Naive B cell (primary cell): ENCODE data around the gene ZNF792. TPM values are rescaled to one million over a fixed set of nuclear protein-coding genes. Genes with fewer than 3 reads are reported as not detected.
"Not testable (repeated sequence)": the region's sequence is repeated elsewhere in the genome, so short reads cannot be mapped to it uniquely, and the experiment has no call there.

ENCODE experiments used
- ATAC-seq, 2 donors: fragments of 150-1000 bp; cut with Tn5 transposase; 2 replicates each; pipeline ENCODE4 v1.10.0; 2021; ENCODE audit warnings: low read depth in 2 of 2, mild to moderate bottlenecking in 2 of 2, moderate library complexity in 2 of 2
- DNase-seq: peaks from one replicate; pipeline ENCODE4 v3.0.0; 2022
- H3K27ac Mint-ChIP-seq, 6 donors: one replicate each; pipeline ENCODE4 v1.8.0; 2020 to 2022; ENCODE audit warnings: mild to moderate bottlenecking in 6 of 6, mixed read lengths in 6 of 6, moderate library complexity in 5 of 6, inconsistent platforms in 2 of 6
- H3K27me3 Mint-ChIP-seq, 3 donors: one replicate each; pipeline ENCODE4 v1.8.0; 2021 to 2022; ENCODE audit warnings: mixed read lengths in 3 of 3, mild to moderate bottlenecking in 1 of 3
- H3K36me3 Mint-ChIP-seq, 2 donors: one replicate each; pipeline ENCODE4 v1.8.0; 2020 to 2022; ENCODE audit warnings: mixed read lengths in 2 of 2, inconsistent platforms in 1 of 2, mild to moderate bottlenecking in 1 of 2
- H3K4me1 Mint-ChIP-seq, 3 donors: one replicate each; pipeline ENCODE4 v1.8.0; 2020 to 2022; ENCODE audit warnings: mixed read lengths in 3 of 3, inconsistent platforms in 1 of 3, mild to moderate bottlenecking in 1 of 3, moderate library complexity in 1 of 3
- H3K4me3 Mint-ChIP-seq, 8 donors: one replicate each; pipeline ENCODE4 v1.8.0; 2020 to 2022; ENCODE audit warnings: mild to moderate bottlenecking in 8 of 8, mixed read lengths in 8 of 8, moderate library complexity in 8 of 8, inconsistent platforms in 2 of 8
- H3K9me3 Mint-ChIP-seq, 7 donors: one replicate each; pipeline ENCODE4 v1.8.0; 2020 to 2022; ENCODE audit warnings: mixed read lengths in 7 of 7, mild to moderate bottlenecking in 5 of 7, inconsistent platforms in 2 of 7, moderate library complexity in 1 of 7
- polyA plus RNA-seq, 6 donors: library from polyadenylated mRNA; unstranded; fragments of 300-500 nt; fragmentation: Illumina TruSeq; gene quantifications; one replicate each; pipeline ENCODE4 v1.2.3, GENCODE V29; 2021; ENCODE audit warnings: low read depth in 6 of 6

ZNF792 gene
- polyA plus RNA-seq, 6 donors from 2014 or later: 6.7 to 14.7 (median 8.8) TPM

GRCh38 chr19:34975056-34975455 is 11.0 kb upstream of the ZNF792 start:
- H3K4me3 Mint-ChIP-seq: no peak overlapping the region

GRCh38 chr19:34974646-34975045 is 10.6 kb upstream of the ZNF792 start:
- peaks cover 0 to 5% (median 0%) of the 10 kb centered on the region in 7 donors for H3K9me3 Mint-ChIP-seq
- peak overlapping the region in 1 of 6 donors; percentile 28 for H3K27ac Mint-ChIP-seq
- H3K36me3 Mint-ChIP-seq: peaks cover 0 to 5% of the 10 kb centered on the region in 2 donors
- DNase-seq: no peak
- peaks cover 8 to 10% (median 9%) of the 10 kb centered on the region in 3 donors for H3K4me1 Mint-ChIP-seq
- no peak for ATAC-seq
- peaks cover 6 to 17% (median 8%) of the 10 kb centered on the region in 3 donors for H3K27me3 Mint-ChIP-seq
- H3K4me3 Mint-ChIP-seq: no peak overlapping the region

More at GRCh38 chr19:34975056-34975455, 11.0 kb upstream of the ZNF792 start:
- peaks cover 8 to 10% (median 9%) of the 10 kb centered on the region in 3 donors for H3K4me1 Mint-ChIP-seq
- ATAC-seq: no peak
- H3K27me3 Mint-ChIP-seq: peaks cover 9 to 21% (median 11%) of the 10 kb centered on the region in 3 donors
- no peak for DNase-seq
- peak overlapping the region in 1 of 6 donors; percentile 28 for H3K27ac Mint-ChIP-seq
- peaks cover 0 to 5% of the 10 kb centered on the region in 2 donors for H3K36me3 Mint-ChIP-seq
- peaks cover 0 to 5% (median 0%) of the 10 kb centered on the region in 7 donors for H3K9me3 Mint-ChIP-seq

DNA sequence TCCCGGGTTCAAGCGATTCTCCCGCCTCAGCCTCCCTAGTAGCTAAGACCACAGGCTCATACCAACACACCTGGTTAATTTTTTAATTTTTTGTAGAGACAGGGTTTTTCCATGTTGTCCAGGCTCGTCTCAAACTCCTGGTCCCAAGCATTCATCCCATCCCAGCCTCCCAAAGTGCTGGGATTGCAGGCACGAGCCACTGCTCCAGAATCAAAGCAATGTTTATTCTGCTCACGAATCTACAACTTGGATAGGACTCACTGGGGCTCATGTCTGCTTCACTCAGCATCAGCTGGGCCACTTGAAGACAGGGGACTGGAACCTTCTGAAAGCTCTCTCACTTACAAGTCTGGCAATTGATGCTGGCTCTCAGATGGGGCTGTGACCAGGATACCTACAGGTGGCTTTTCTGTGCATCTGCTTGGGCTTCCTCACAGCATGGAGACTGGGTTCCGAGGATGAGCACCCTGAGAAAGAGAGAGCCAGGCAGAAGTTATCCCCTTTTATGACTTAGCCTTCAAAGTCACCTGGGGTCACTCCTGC is 8.2 kb upstream of the ZNF792 start:
- peaks cover 8 to 10% (median 9%) of the 10 kb centered on the region in 3 donors for H3K4me1 Mint-ChIP-seq
- DNase-seq: no peak
- H3K9me3 Mint-ChIP-seq: peaks cover 5 to 20% (median 13%) of the 10 kb centered on the region in 7 donors
- no peak overlapping the region for H3K4me3 Mint-ChIP-seq
- peaks cover 8 to 13% (median 10%) of the 10 kb centered on the region in 3 donors for H3K27me3 Mint-ChIP-seq
- H3K27ac Mint-ChIP-seq: peak overlapping the region in 1 of 6 donors; percentile 66
- ATAC-seq: no peak
- H3K36me3 Mint-ChIP-seq: peaks cover 0 to 5% of the 10 kb centered on the region in 2 donors

DNA sequence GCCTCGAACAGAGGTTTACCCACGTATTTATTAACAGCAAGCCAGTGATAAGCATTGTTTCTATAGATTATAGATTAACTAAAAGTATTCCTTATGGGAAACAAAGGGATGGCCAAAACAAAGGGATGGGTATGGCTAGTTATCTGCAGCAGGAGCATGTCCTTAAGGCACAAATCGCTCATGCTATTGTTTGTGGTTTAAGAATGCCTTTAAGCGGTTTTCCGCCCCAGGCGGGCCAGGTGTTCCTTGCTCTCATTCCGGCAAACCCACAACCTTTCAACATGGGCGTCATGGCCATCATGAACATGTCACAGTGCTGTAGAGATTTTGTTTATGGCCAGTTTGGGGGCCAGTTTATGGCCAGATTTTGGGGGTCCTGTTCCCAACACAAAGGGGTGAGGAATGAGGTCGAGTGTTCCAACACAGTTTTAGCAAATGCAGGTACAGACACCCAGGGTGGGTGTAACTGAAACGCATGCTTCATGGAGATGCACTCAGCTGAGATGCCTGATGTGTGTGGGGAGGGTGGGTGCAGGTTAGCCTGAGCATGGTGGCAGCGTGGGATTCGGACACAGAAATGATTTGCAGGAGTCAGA is 6.3 kb upstream of the ZNF792 start:
- not testable (repeated sequence) for DNase-seq, ATAC-seq, H3K36me3 Mint-ChIP-seq, H3K4me3 Mint-ChIP-seq
- Mint-ChIP-seq H3K27ac (peak overlapping the region in 1 of 6 donors; percentile 34), H3K9me3 (peaks cover 5 to 28% (median 16%) of the 10 kb centered on the region in 7 donors), H3K27me3 (peaks cover 8 to 13% (median 10%) of the 10 kb centered on the region in 3 donors), H3K4me1 (peaks cover 8 to 10% (median 9%) of the 10 kb centered on the region in 3 donors)

DNA sequence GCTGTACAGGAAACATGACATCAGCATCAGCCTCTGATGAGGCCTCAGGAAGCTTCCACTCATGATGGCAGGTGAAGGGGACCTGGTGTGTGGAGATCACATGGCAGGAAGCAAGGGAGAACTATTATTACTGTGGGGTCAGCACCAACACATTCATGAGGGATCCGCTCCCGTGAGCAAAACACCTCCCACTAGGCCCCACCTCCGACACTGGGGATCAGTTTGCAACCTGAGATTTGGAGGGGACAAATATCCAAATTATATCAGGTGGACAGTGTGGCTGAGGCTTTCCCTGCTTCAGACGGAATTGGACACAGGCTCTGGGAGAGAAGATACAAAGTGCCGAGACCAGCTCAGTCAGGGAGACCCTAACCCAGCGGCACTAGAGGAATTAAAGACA is 5.7 kb upstream of the ZNF792 start:
- Mint-ChIP-seq H3K27me3 (peaks cover 8 to 13% (median 10%) of the 10 kb centered on the region in 3 donors), H3K36me3 (no peaks in the 10 kb centered on the region), H3K4me3 (no peak overlapping the region), H3K27ac (no peak overlapping the region), H3K9me3 (peaks cover 5 to 28% (median 16%) of the 10 kb centered on the region in 7 donors), H3K4me1 (peaks cover 8 to 9% (median 8%) of the 10 kb centered on the region in 3 donors)
- ATAC-seq: no peak
- DNase-seq: no peak

GRCh38 chr19:34967551-34967950 is 3.5 kb upstream of the ZNF792 start:
- Mint-ChIP-seq H3K4me3 (peak overlapping the region in 1 of 8 donors; percentile 9), H3K36me3 (peaks cover 0 to 6% of the 10 kb centered on the region in 2 donors), H3K27me3 (peaks cover 5 to 13% (median 8%) of the 10 kb centered on the region in 3 donors), H3K4me1 (peaks cover 8 to 11% (median 10%) of the 10 kb centered on the region in 3 donors), H3K27ac (peak overlapping the region in 1 of 6 donors; percentile 64), H3K9me3 (peaks cover 5 to 34% (median 20%) of the 10 kb centered on the region in 7 donors)
- DNase-seq (no peak), ATAC-seq (no peak)

DNA sequence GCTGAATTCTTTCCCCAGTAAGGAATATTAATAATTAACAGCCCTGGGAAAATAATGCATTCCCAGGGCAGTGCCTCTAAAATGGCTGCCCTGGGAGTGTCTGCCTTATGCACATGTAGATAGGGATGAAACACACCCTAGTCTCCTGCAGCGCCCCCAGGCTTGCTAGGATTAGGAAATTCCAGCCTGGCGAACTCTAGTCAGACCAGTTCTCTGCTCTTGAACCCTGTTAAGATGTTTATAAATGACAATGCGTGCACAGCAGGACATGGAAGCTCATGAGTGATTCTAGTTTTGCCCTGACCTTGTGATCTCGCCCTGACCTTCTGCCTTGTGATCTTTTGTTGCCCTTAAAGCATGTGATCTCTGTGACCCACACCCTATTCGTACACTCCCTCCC is 1.5 kb upstream of the ZNF792 start:
- Mint-ChIP-seq H3K27ac (peak overlapping the region in 1 of 6 donors; percentile 80), H3K4me3 (peak overlapping the region in 7 of 8 donors; percentile 24 to 89 (median 77)), H3K36me3 (peaks cover 18% of the 10 kb centered on the region in 2 donors), H3K27me3 (peaks cover 4 to 13% (median 5%) of the 10 kb centered on the region in 3 donors), H3K9me3 (peaks cover 13 to 54% (median 37%) of the 10 kb centered on the region in 7 donors), H3K4me1 (peaks cover 26 to 28% (median 27%) of the 10 kb centered on the region in 3 donors)
- DNase-seq, ATAC-seq: not testable (repeated sequence)

DNA sequence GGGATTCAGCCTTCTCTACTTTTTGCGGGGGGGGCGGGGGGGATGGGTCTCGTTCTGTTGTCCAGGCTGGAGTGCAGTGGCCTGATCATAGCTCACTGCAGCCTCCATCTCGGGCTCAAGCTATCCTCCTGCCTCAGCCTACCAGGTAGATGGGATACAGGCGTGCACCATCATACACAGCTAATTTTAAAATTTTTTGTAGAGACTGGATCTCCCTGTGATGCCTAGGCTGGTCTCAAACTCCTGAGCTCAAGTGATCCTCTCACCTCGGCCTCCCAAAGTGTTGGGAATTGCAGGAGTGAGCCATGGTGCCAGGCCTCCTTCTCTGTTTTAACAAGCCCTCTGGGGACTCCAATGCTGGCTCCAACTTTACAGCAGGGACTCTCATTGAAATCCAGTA is 569 bp upstream of the ZNF792 start:
- H3K4me3 Mint-ChIP-seq: peak overlapping the region; percentile 72 to 92 (median 88)
- H3K36me3 Mint-ChIP-seq: peaks cover 27 to 28% of the 10 kb centered on the region in 2 donors
- peaks cover 0 to 13% (median 5%) of the 10 kb centered on the region in 3 donors for H3K27me3 Mint-ChIP-seq
- H3K9me3 Mint-ChIP-seq: peaks cover 22 to 62% (median 46%) of the 10 kb centered on the region in 7 donors
- H3K27ac Mint-ChIP-seq: no peak overlapping the region
- H3K4me1 Mint-ChIP-seq: peaks cover 30 to 34% (median 30%) of the 10 kb centered on the region in 3 donors
- DNase-seq: no peak
- no peak for ATAC-seq

DNA sequence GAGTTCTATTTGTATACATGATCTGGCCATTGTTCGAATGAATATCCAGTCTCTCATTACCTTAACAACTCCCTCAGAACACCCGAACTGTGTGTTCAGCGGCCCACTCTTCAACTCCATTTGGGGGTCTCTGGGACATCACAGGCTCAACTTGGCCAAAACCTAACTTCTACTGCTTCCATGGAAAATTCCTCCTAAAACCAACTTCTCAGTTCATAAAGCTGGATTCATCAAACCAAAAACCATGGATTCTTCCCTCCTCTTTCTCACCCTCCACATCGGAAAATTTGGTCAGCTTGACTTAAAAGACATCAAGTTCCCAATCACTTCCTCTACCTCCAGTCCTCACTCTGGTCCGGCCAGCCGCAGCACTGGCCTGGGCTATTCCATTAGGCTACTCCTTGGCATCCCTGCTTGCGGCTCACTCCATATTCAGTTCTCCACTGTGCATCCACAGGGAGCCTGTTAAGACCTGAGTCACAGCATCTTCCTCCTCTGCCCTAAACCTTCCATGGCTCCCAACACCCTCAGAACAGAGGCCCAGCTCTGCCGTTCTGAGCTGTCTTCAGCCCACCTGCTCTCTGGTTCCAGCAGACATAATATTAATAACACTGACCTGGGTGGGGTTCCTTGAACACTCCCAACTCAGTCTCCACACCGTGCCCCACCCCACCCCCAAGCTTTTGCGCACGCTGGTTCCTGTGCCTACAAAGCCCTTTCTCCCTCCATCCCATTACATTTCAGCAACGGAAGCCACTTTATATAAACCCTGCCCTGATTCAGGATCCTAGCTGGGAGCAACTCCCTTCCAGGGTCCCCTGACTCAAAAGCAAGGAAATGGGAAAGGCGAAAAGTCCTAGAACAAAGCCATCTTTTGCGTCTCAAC is 1.1 kb downstream of the ZNF792 start:
- Mint-ChIP-seq H3K4me3 (peak overlapping the region; percentile 87 to 97 (median 94)), H3K36me3 (peaks cover 38 to 42% of the 10 kb centered on the region in 2 donors), H3K27me3 (peaks cover 0 to 2% (median 0%) of the 10 kb centered on the region in 3 donors), H3K4me1 (peaks cover 30 to 34% (median 30%) of the 10 kb centered on the region in 3 donors), H3K9me3 (peaks cover 23 to 69% (median 56%) of the 10 kb centered on the region in 7 donors), H3K27ac (peak overlapping the region; percentile 60 to 94 (median 80))
- ATAC-seq (no peak), DNase-seq (no peak)

- Mint-ChIP-seq H3K4me1 (peaks cover 30 to 34% (median 30%) of the 10 kb centered on the region in 3 donors), H3K27ac (peak overlapping the region in 3 of 6 donors; percentile 9 to 85 (median 76)), H3K9me3 (peaks cover 20 to 67% (median 55%) of the 10 kb centered on the region in 7 donors), H3K4me3 (peak overlapping the region; percentile 87 to 97 (median 94)), H3K36me3 (peaks cover 44 to 48% of the 10 kb centered on the region in 2 donors), H3K27me3 (no peaks in the 10 kb centered on the region)
- ATAC-seq (no peak), DNase-seq (no peak)
Measured at GRCh38 chr19:34961775-34962686, 2.0 kb downstream of the ZNF792 start.

DNA sequence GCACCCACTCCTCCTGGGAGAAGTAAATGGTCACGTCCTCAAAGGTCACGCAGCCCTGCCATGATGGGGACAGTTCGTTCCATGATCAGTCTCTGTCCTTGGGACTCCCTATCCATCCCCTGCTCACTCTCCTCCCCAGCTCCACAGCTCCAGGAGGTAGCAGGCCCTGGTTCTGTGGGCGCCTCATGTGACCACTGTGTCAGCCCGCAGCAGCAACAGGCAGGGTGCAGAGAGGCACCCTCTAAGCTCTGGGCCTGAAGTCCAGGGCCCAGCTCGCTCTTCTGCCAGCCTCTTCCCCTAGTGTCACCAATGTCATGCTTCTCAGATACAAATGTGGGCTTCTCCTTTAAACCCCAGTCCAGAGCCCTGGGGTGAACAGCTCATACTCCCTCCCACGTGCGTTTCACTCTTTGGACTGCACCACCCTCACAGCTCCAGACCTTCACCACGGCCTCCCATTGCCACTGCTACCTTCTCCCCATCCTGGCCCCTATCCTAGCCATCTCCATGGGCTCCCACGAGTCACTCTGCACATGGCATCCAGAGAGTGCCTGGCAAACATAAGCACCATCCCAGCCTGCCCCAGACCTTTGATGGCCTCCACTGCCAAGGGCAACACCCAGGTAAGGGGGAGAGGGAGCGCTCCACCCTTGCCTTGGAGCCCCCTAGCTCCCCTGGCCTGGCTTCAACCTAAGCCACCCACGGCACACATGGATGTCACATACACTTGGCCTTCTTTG is 2.9 kb downstream of the ZNF792 start:
- no peak for ATAC-seq
- no peak for DNase-seq
- Mint-ChIP-seq H3K4me1 (peaks cover 30 to 34% (median 30%) of the 10 kb centered on the region in 3 donors), H3K9me3 (peaks cover 20 to 68% (median 58%) of the 10 kb centered on the region in 7 donors), H3K4me3 (peak overlapping the region in 6 of 8 donors; percentile 46 to 96 (median 82)), H3K27ac (peak overlapping the region in 5 of 6 donors; percentile 18 to 89 (median 65)), H3K36me3 (peaks cover 53 to 55% of the 10 kb centered on the region in 2 donors), H3K27me3 (no peaks in the 10 kb centered on the region)
